Mucosa of rectum (tissue), 2 donors: ENCODE data around the gene ADARB2.

Source experiments
- H3K27ac ChIP-seq, 2 donors: one replicate each; pipeline ENCODE4 v1.7.0; 2013; ENCODE audit warnings: inconsistent platforms in 2 of 2, low read depth in 2 of 2, low read length in 2 of 2
- H3K27me3 ChIP-seq, 2 donors: one replicate each; pipeline ENCODE4 v1.7.0; 2013; ENCODE audit warnings: low read length in 2 of 2; ENCODE audit not compliant: control insufficient read depth in 2 of 2, insufficient read depth in 2 of 2
- H3K36me3 ChIP-seq, 2 donors: one replicate each; pipeline ENCODE4 v1.7.0; 2013; ENCODE audit warnings: low read length in 2 of 2; ENCODE audit not compliant: control insufficient read depth in 2 of 2, insufficient read depth in 2 of 2
- H3K4me1 ChIP-seq, 2 donors: one replicate each; pipeline ENCODE4 v1.7.0; 2013; ENCODE audit warnings: low read length in 2 of 2, mild to moderate bottlenecking in 1 of 2; ENCODE audit not compliant: control insufficient read depth in 2 of 2, insufficient read depth in 2 of 2
- H3K4me3 ChIP-seq, 2 donors: one replicate each; pipeline ENCODE4 v1.7.0; 2013; ENCODE audit warnings: low read length in 2 of 2
- H3K9ac ChIP-seq, 2 donors: one replicate each; pipeline ENCODE4 v1.7.0; 2013; ENCODE audit warnings: low read length in 2 of 2, low read depth in 1 of 2, mild to moderate bottlenecking in 1 of 2
- H3K9me3 ChIP-seq, 2 donors: one replicate each; pipeline ENCODE4 v1.7.0; 2013; ENCODE audit warnings: low read length in 2 of 2; ENCODE audit not compliant: control insufficient read depth in 2 of 2
- donor health status: healthy.
- donor health status: Normal muscosa, but diverticular disease.

Gene ADARB2

DNA sequence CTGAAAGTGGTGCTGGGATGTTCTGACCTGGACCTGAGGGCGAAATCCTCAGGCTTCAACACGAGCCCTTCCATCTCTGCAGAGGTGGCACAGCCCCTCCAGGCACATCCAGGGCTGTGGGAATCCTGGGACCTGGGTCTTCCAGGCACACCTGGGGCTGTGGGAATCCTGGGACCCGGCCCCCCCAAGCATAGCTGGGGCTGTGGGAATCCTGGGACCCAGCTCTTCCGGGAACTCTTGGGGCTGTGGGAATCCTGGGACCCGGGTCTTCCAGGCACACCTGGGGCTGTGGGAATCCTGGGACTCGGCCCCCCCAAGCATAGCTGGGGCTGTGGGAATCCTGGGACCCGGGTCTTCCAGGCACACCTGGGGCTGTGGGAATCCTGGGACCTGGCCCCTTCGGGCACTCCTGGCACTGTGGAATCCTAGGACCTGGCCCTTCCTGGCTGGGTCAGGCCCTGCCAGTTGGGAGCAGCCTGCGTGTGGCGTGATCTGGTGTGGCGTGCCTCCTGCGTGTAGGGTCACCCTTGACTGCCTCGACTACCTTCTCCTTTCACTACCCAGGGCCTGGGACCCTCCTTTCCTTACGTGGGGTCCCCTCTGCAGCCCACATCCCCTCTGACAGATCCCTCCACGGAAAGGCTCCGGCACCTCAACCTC is 557.1 kb downstream of the ADARB2 start:
- Histone ChIP-seq H3K9me3 (no peaks in the 10 kb centered on the region), H3K27me3 (peaks cover 0 to 3% of the 10 kb centered on the region in 2 donors), H3K27ac (no peak overlapping the region), H3K9ac (no peak overlapping the region), H3K4me1 (no peaks in the 10 kb centered on the region), H3K36me3 (no peaks in the 10 kb centered on the region), H3K4me3 (no peak overlapping the region)

DNA sequence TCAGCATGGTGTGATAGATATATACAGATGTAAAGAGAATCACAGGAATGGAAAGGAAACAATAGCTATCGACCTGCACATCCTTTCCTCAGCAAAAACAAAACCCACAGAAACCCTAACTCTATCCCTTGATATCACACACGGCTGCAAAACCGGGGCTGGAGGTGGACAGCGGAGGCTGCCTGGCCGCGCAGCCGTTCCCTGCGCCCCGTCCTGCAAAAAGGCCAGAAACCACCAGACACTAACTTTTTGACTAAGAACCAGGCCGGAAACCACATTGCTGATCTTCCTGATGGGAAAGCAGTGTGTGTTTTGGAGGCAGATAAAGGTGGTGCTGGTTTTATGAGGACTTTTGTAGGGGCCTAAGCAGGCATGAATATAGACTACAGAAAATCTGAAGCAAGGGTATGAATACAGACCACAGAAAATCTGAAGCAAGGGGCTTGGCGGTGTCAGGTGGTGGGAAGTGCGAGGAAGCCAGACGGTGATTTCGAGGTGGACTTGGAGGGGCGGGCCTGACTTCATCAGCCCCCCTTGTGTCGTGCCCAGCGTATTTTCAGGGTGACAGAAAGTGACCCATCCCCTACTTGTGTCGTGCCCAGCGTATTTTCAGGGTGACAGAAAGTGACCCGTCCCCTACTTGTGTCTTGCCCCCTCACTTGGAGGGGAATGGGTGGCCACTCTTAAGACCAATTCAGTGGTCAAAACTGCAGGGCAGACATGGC is 557.8 kb downstream of the ADARB2 start:
- Histone ChIP-seq H3K27ac (no peak overlapping the region), H3K9me3 (no peaks in the 10 kb centered on the region), H3K27me3 (peaks cover 0 to 3% of the 10 kb centered on the region in 2 donors), H3K4me3 (no peak overlapping the region), H3K4me1 (no peaks in the 10 kb centered on the region), H3K9ac (no peak overlapping the region), H3K36me3 (no peaks in the 10 kb centered on the region)

DNA sequence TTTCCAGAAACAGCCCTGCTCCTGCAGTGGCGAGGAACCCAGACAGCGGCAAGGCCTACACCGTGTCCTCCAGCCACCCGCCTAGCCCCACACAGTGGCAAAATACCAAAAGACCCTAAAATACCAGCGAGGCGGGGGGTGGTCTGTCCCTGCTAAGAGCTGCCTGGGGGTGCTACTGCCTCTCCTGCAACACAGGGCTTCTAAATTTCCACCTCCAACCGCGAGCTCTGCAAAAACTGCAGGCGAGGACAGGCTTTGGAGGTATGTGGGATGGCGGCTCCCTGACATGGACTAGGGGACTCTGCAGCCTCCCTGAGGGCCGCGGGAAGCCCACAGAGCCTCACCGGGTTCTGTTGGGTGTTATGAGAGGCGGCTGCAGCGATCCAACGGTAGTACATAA is 558.8 kb downstream of the ADARB2 start:
- Histone ChIP-seq H3K4me3 (no peak overlapping the region), H3K9me3 (no peaks in the 10 kb centered on the region), H3K27me3 (peaks cover 0 to 3% of the 10 kb centered on the region in 2 donors), H3K36me3 (no peaks in the 10 kb centered on the region), H3K9ac (no peak overlapping the region), H3K4me1 (no peaks in the 10 kb centered on the region), H3K27ac (no peak overlapping the region)

DNA sequence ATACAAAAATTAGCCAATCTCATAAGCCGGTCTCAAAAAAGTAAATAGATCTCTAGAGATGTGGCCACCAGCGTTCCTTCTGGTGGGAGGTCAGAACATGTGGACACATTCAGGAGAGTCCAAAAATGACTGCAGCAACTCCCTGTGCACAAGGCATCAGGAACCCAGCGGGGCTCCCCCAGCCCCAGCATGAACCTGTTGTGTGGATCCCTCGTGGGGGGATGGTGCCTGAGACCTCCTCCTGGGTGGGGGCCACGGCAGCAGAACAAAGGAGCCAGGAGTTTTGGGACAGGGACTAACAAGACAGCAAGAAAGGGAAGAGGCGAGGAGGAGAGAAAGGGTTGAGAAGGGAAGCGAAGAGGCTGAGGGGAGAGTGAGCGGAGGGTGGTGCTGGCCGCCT is 559.4 kb downstream of the ADARB2 start:
- Histone ChIP-seq H3K9me3 (no peaks in the 10 kb centered on the region), H3K27me3 (peaks cover 0 to 3% of the 10 kb centered on the region in 2 donors), H3K27ac (no peak overlapping the region), H3K36me3 (no peaks in the 10 kb centered on the region), H3K9ac (no peak overlapping the region), H3K4me3 (no peak overlapping the region), H3K4me1 (no peaks in the 10 kb centered on the region)

DNA sequence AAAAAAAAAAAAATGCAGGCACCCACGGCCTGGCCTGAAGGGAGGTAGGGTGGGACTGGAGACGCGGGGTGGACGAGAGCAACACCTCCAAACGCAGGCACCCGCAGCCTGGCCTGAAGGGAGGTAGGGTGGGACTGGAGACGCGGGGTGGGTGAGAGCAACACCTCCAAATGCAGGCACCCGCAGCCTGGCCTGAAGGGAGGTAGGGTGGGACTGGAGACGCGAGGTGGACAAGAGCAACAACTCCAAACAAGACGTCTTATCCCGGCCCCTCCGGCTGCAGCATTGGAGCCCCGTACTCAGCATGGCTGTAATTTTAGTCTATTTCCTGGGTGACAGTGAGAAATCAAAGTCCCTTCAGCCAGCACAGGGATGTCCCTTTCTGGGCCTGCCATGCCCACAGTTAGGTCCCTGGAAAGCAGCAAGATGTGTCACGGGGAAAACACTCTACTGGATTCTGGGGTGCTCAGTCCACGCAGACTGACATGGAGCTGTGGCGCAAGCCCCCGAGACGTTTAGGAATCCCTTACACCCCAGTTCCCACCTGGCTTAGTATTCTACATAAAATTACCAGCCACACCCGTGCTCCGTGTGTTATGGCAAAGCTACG is 561.3 kb downstream of the ADARB2 start:
- H3K9me3 ChIP-seq, result no peaks in the 10 kb centered on the region
- H3K27ac ChIP-seq, result no peak overlapping the region

DNA sequence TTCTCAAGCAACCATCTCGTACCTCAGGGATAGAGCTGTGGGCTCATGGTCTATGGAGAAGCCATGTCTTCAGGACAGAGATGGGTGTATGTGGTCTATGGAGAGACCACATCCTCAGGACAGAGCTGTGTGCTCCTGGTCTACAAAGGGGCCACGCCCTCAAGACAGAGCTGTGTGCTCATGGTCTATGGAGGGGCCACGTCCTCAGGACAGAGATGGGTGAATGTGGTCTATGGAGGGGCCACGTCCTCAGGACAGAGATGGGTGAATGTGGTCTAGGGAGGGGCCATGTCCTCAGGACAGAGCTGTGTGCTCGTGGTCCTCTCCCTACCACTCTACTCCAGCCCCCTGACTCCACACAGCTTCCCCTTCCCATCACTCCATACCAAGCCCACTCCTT is 563.3 kb downstream of the ADARB2 start:
- Histone ChIP-seq H3K4me3 (no peak overlapping the region), H3K9me3 (no peaks in the 10 kb centered on the region), H3K27me3 (no peaks in the 10 kb centered on the region), H3K9ac (no peak overlapping the region), H3K36me3 (no peaks in the 10 kb centered on the region), H3K4me1 (no peaks in the 10 kb centered on the region), H3K27ac (no peak overlapping the region)

More for the DNA sequence above, 561.3 kb downstream of the ADARB2 start:
- Histone ChIP-seq H3K36me3 (no peaks in the 10 kb centered on the region), H3K27me3 (peaks cover 0 to 3% of the 10 kb centered on the region in 2 donors), H3K9ac (no peak overlapping the region), H3K4me3 (no peak overlapping the region), H3K4me1 (no peaks in the 10 kb centered on the region)

DNA sequence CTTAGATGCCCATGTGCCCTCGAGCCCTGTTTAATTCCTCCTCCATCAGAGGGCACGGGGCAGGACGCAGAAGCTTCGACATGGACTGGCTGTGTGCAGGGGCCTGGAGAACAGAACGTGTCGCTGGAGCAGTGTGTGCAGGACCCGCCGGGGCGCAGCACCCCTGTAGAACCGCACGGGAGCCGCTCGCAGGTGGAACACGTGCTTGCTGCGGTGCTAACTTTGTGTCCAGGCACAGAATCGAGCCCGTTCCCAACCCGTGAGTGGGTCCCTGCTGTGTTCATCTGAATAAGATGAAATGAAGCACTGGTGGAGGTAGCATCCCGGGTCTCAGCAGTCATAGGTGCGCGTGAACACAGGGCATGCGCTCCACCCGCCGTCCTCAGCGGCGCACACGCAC is 564.2 kb downstream of the ADARB2 start:
- H3K4me1 ChIP-seq, result no peaks in the 10 kb centered on the region
- H3K27ac ChIP-seq, result no peak overlapping the region
- H3K4me3 ChIP-seq, result no peak overlapping the region
- H3K27me3 ChIP-seq, result no peaks in the 10 kb centered on the region
- no peaks in the 10 kb centered on the region for H3K9me3 ChIP-seq
- no peaks in the 10 kb centered on the region for H3K36me3 ChIP-seq
- H3K9ac ChIP-seq, result no peak overlapping the region

DNA sequence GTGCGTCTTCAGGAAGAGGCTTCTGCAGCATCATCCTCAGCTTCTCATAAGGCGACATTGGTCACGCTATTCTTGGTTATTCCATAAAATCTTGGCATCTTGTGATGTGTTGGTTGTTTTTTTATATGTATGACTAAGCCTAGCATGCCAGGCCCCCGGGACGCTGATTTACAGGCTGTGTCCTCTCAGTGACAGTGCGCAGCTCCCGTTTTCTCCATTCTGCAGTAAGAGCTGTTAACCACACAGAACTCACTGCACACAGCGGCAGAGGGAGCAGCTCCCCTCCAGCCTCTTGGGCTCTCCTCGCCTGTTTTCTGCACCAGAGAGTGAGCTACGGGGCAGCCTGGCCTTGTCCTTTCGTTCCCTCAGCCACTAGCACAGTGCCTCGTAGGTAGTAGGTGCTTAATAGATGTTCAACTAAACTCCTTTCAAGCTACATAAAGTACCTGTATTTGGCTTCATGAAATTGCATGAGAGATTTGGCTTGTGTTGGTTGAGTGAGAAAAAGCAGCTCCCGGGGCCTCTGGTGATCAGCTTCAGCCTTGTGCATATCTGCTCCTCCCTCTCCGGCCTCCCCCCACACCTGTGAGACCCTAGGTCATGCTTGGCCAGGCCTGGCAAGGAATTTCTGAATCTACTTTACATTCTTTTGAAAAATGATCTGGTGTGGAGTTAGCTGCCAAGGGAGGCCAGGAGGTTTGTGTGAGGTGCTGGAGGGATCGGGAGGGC is 564.9 kb downstream of the ADARB2 start:
- Histone ChIP-seq H3K27me3 (no peaks in the 10 kb centered on the region), H3K4me3 (no peak overlapping the region), H3K4me1 (no peaks in the 10 kb centered on the region), H3K9me3 (no peaks in the 10 kb centered on the region), H3K36me3 (no peaks in the 10 kb centered on the region), H3K27ac (no peak overlapping the region), H3K9ac (no peak overlapping the region)

DNA sequence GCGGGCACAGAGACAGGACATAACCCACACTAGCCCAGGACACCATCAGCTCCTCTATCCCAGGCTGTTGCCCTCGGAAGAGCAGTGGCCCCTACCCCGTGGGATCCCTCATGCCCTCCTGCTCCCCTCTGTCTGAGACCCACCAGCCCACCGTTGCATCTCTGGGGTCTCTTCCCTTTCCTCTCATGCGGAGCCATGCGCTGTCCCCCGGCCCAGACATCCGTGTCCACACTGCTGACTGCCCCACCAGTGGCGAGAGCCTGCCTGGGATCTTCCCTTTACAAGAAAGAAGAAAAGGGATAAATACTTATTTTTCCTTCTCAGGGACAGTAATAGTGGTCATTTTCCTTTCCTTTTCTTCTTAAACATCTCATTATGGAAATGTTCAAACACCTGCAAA is 565.7 kb downstream of the ADARB2 start:
- no peaks in the 10 kb centered on the region for H3K27me3 ChIP-seq
- H3K9me3 ChIP-seq, result no peaks in the 10 kb centered on the region
- no peaks in the 10 kb centered on the region for H3K4me1 ChIP-seq
- no peak overlapping the region for H3K4me3 ChIP-seq
- H3K36me3 ChIP-seq, result no peaks in the 10 kb centered on the region
- H3K9ac ChIP-seq, result no peak overlapping the region
- no peak overlapping the region for H3K27ac ChIP-seq

DNA sequence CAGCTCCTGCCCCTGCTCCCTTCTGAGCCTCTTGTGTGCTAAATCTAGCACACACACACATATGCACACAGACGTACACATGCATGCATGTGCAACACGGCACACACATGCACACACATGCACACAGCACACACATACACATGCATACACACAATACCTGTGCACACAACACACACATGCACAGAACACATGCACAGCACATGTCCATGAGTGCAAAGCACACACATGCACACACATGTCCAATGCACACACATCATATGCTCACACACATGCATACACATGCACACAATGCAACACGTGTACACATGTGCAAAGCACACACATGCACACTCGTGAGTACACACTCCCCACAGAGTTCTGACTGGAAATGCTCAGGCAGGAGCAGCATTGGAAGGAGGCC is 566.1 kb downstream of the ADARB2 start:
- no peaks in the 10 kb centered on the region for H3K27me3 ChIP-seq
- no peaks in the 10 kb centered on the region for H3K4me1 ChIP-seq
- no peak overlapping the region for H3K9ac ChIP-seq
- no peaks in the 10 kb centered on the region for H3K36me3 ChIP-seq
- H3K27ac ChIP-seq, result no peak overlapping the region
- H3K4me3 ChIP-seq, result no peak overlapping the region
- no peaks in the 10 kb centered on the region for H3K9me3 ChIP-seq
